Colonic mucosa (tissue), 4 donors: ENCODE data around the gene WNT3A. TPM values are rescaled to one million over a fixed set of nuclear protein-coding genes. Genes with fewer than 3 reads are reported as not detected.

ENCODE experiments used
- DNase-seq: peaks from one replicate; pipeline ENCODE4 v3.0.0-alpha.2; 2020
- H3K27ac ChIP-seq: fragments of 200-600 bp; one replicate; pipeline ENCODE4 v1.8.0; 2021
- H3K27me3 ChIP-seq: fragments of 200-600 bp; one replicate; pipeline ENCODE4 v1.8.0; 2021
- H3K36me3 ChIP-seq: fragments of 200-600 bp; one replicate; pipeline ENCODE4 v1.8.0; 2021
- H3K4me1 ChIP-seq: fragments of 200-600 bp; one replicate; pipeline ENCODE4 v1.8.0; 2021; ENCODE audit warnings: mild to moderate bottlenecking
- H3K4me3 ChIP-seq: fragments of 200-600 bp; one replicate; pipeline ENCODE4 v1.8.0; 2021
- H3K9ac ChIP-seq, 2 donors: one replicate each; pipeline ENCODE4 v1.7.0; 2013; ENCODE audit warnings: control low read depth in 2 of 2, low read depth in 2 of 2, low read length in 2 of 2
- H3K9me3 ChIP-seq: fragments of 200-600 bp; one replicate; pipeline ENCODE4 v1.8.0; 2021
- intact Hi-C: fragments of 100-400 bp; cut with DNase I; formaldehyde crosslinking; loops from one replicate; pipeline ENCODE4 v1.14.1; 2022
- total RNA-seq, 2 donors: library from RNA; stranded (reverse); fragmentation: NEBNext Ultra II Directional in 1 of 2; extraction: Animal tissue kit (Norgen Biotek cat#: 25700) in 1 of 2; gene quantifications; one replicate each; pipeline ENCODE4 v1.2.1, GENCODE V29; 2021
- TF ChIP-seq, protein P1 (sequence below): fragments of 200-600 bp; IDR thresholded peaks from one replicate; pipeline ENCODE4 v1.8.0; 2022; ENCODE audit warnings: antibody characterized with exemption, mild to moderate bottlenecking
- donor health status: healthy.
- donor health status: DM: no; HTN: no; CAD: no.
- donor health status: DM: no; HTN: no; CAD: no.

Gene WNT3A
- total RNA-seq, 2 donors from 2014 or later: not detected

DNA sequence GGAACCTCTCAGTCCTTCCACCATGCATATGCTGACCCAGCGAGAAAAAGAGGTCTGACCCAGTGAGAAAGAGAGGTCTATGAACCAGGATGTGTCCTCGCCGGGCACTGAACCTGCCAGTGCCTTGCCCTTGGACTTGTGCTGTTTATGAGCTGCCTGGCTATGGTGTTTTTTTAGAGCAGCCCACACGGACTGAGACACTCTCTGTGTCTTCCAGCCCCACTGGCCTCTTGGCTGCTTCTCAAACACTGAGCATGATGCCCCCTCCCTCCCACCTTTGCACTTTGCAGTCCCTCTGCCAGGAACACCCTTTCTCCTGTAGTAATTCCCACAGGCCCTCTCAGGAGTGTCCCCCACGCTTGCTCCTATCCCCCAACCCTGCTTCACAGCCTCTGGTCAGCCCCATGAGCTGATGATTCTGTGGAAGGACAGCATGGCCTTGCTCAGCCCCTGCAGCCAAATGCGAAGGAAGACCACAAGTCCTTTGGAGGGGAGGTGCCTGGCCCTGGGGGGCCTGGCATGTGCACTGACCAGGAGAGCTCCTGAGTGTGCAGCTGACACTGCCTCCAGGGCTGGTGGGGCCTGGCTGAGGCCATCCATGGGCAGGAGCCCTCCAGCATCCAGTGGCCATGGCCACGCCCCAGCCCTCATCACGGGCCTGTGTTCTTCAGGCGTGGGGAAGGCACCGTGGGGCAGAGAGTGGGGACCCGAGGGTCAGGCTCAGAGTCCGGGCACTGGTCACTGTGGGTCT is 23.8 kb downstream of the WNT3A start:
- Histone ChIP-seq H3K9me3 (no peaks in the 10 kb centered on the region), H3K9ac (no peak overlapping the region), H3K27ac (no peak overlapping the region), H3K27me3 (no peaks in the 10 kb centered on the region), H3K4me1 (no peaks in the 10 kb centered on the region), H3K4me3 (no peak overlapping the region), H3K36me3 (no peaks in the 10 kb centered on the region)
- no peak for DNase-seq
- TF ChIP-seq, protein P1, sequence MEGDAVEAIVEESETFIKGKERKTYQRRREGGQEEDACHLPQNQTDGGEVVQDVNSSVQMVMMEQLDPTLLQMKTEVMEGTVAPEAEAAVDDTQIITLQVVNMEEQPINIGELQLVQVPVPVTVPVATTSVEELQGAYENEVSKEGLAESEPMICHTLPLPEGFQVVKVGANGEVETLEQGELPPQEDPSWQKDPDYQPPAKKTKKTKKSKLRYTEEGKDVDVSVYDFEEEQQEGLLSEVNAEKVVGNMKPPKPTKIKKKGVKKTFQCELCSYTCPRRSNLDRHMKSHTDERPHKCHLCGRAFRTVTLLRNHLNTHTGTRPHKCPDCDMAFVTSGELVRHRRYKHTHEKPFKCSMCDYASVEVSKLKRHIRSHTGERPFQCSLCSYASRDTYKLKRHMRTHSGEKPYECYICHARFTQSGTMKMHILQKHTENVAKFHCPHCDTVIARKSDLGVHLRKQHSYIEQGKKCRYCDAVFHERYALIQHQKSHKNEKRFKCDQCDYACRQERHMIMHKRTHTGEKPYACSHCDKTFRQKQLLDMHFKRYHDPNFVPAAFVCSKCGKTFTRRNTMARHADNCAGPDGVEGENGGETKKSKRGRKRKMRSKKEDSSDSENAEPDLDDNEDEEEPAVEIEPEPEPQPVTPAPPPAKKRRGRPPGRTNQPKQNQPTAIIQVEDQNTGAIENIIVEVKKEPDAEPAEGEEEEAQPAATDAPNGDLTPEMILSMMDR: no peak
- intact Hi-C loops: no loop called here

DNA sequence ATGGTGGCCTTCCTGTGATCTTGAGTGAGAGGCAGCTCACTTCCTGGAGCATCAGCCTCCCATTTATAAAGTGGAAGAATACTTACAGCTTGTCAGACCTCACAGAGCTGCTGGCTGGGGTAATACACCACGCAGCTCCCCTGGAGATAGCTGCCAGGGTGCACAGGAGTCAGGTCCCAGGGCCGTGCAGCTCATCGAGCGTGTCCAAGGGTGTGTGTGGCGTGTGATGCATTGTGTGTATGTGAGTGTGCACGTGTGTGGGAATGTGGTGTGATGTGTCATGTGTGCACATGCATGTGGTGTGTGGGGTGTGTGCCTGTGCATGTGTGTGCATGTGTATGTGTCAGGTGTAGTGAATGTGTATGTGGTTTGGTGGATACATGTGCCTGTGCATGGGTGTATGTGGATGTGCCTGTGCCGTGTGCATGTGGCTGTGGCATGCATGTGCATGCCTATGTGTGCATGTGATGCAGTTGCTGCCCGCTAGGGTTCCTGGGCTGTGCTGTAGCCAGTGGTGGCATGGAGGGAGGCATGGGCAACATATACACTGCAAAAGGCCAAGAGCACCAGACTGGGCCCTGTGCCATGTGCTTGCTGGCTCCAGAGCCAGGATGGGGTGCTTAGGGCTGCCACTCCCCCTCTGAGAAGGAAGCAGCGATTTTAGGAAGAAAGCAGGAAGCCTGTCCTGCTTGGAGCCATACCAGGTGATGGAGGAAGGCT is 24.6 kb downstream of the WNT3A start:
- H3K4me1 ChIP-seq: no peaks in the 10 kb centered on the region
- H3K9ac ChIP-seq: no peak overlapping the region
- no peaks in the 10 kb centered on the region for H3K36me3 ChIP-seq
- H3K27me3 ChIP-seq: no peaks in the 10 kb centered on the region
- no peak overlapping the region for H3K4me3 ChIP-seq
- intact Hi-C loops: no loop called here
- DNase-seq: no peak
- H3K9me3 ChIP-seq: no peaks in the 10 kb centered on the region
- TF ChIP-seq, protein P1: no peak
- no peak overlapping the region for H3K27ac ChIP-seq

DNA sequence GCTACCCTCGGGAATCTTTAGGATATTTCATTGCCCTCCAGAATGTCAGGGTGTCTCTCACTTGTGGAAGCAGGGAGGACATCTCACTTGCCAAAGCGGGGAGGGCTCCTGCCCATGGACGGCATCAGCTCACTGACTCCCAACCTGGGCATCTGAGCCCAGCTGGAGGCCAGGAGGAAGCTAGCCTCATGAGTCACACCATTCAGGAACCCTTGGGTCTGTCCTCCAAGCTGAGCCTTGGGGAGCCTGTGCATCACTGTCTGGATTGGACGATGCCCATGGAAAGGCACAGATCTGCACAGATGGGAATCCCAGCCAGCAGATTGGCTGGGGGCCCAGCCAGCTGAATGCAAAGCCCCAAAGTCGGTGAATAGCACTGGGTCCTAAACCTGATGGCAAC is 25.2 kb downstream of the WNT3A start:
- no peak overlapping the region for H3K27ac ChIP-seq
- DNase-seq: no peak
- TF ChIP-seq, protein P1: no peak
- H3K9ac ChIP-seq: no peak overlapping the region
- no peaks in the 10 kb centered on the region for H3K9me3 ChIP-seq
- no peak overlapping the region for H3K4me3 ChIP-seq
- no peaks in the 10 kb centered on the region for H3K27me3 ChIP-seq
- intact Hi-C loops: no loop called here
- H3K36me3 ChIP-seq: no peaks in the 10 kb centered on the region
- no peaks in the 10 kb centered on the region for H3K4me1 ChIP-seq

DNA sequence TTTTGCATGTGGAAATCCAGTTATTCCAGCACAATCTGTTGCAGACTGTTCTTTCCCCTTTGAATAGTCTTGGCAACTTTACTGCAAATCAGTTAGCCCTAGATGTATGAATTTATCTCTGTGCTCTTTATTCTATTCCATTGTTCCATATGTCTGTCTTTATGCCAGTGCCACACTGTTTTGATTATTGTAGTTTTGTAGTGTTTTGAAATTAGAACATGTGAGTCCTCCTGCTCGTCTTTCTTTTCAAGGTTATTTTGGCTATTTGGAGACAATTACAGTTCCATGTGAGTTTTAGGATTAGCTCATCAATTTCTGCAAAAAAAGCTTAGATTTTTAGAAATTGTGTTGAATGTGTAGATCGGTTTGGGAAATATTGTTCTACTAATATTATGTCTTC is 26.6 kb downstream of the WNT3A start:
- Histone ChIP-seq H3K4me3 (no peak overlapping the region), H3K27me3 (peaks cover 13% of the 10 kb centered on the region), H3K4me1 (no peaks in the 10 kb centered on the region), H3K36me3 (no peaks in the 10 kb centered on the region), H3K9me3 (no peaks in the 10 kb centered on the region), H3K9ac (no peak overlapping the region), H3K27ac (no peak overlapping the region)
- TF ChIP-seq, protein P1: no peak
- DNase-seq: no peak
- intact Hi-C loops: no loop called here

DNA sequence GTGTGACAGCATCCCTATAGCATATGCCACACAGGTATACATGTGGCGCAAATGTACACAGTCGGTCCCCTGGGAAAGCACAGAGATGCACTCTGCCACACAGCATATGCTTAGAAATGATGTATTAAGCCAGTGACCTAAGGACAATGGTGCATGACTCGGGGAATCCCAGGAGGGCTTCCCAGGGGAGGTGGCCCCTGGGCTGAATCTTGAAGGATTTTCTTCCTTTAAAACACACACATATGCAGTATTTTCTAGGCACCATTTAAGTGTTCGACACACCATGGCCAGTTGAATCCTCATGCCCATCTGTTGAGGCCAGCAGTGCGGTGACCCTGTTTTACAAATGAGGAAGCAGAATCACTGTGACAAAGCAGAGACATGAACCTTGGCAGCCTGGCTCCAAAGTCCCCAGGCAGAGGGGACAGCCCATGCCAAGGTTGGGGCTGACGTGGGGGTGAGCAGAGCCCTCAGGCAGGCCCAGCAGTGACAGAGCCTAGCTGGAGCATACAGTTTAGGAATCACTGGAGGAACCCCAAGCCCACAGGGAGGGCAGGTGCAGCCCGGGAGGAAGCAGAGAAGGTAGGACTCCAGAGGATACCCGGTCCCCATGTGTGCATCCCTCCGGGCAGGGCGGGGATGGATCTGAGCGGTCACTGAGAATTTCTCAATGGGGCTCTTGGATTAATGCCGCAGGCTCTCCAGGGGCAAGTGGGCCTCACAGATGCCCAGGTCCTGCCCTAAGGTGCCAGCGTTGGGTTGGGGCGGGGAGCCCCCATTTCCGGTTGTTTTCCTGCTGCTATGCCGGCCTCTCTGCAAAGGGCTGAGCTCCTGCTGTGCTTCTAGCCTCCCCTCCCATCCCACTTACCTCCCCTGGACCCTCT is 28.4 kb downstream of the WNT3A start:
- DNase-seq: no peak
- Histone ChIP-seq H3K9ac (no peak overlapping the region), H3K9me3 (no peaks in the 10 kb centered on the region), H3K27ac (no peak overlapping the region), H3K36me3 (no peaks in the 10 kb centered on the region), H3K4me3 (no peak overlapping the region), H3K27me3 (peaks cover 24% of the 10 kb centered on the region), H3K4me1 (no peaks in the 10 kb centered on the region)
- TF ChIP-seq, protein P1: no peak
- intact Hi-C loops: no loop called here
